GM18508 (cell line): ENCODE results near the gene STK33.

Experiments
- ATAC-seq: cut with Tn5 transposase; IDR thresholded peaks from one replicate; pipeline ENCODE4 v1.9.1; 2021; ENCODE audit warnings: moderate number of reproducible peaks; ENCODE audit not compliant: insufficient read depth, unreplicated experiment

The STK33 gene

GRCh38 chr11:8604078-8604723 lies 10.2 kb upstream of the STK33 start:
- no peak for ATAC-seq

GRCh38 chr11:8603696-8604077 lies 9.7 kb upstream of the STK33 start:
- no peak for ATAC-seq

- ATAC-seq: no peak
Measured at GRCh38 chr11:8601376-8602133, 7.5 kb upstream of the STK33 start.

- ATAC-seq: no peak
Measured at GRCh38 chr11:8598506-8598905, 4.5 kb upstream of the STK33 start.

DNA sequence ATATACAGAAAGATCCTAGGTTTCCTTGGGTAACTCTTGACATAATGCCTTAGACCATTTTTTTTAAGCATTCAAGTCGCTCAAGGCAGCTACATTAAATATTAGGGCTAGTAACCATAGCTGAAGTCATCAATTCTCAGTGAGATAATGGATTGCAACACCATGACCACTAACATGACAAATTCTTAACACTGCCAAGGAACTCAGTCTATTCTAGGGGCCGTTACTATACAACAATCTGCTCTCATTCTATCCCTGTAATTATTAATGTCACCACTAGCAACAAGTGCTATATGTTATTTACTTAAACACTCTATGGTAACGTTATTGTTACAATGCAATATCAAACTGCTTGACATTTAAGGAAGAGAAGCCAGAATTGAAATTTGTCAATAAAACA lies 3.2 kb upstream of the STK33 start:
- ATAC-seq: no peak

DNA sequence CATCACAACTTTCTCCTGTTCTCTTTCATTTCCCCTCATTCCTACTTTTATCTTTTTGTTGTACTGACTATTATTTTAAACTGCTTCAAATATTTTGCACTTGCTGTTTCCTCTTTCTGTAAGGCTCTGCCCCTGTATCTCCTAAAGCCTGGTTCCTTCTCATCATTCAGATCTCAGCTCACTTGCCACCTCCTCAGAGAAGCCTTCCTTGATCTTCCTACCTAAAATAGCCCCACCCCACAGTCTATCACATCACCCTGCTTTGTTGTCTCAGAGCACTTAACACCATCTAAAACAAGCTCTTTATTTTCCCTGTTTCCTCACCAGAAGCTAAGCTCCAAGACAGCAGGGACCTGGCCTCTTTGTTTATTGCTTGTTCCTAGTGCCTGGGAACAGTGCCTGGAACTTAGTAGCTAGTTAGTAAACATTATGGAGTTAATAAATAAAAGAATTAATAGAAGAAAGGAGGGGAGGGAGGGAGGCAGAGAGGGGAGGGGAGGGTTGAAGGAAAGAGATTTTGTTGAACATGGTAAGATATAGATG lies 2.5 kb upstream of the STK33 start:
- ATAC-seq: no peak

- ATAC-seq: no peak
Measured at GRCh38 chr11:8593455-8593854, 573 bp downstream of the STK33 start.

DNA sequence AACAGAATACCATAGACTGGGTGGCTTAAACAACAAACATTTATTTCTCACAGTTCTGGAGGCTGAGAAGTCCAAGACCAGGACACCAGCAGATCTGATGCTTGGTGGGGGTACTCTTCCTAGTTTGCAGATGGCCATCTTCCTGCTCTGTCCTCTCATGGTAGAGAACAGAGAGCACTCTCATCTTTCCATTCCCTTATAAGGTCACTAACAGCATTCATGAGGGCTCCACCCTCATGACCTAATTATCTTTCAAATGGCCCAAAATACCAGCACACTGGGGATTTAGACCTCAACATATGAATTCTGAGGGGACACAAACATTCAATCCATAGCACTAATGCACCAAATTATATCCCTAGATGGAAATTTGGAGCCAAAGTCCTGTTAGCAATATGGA lies 6.1 kb downstream of the STK33 start:
- ATAC-seq: no peak

DNA sequence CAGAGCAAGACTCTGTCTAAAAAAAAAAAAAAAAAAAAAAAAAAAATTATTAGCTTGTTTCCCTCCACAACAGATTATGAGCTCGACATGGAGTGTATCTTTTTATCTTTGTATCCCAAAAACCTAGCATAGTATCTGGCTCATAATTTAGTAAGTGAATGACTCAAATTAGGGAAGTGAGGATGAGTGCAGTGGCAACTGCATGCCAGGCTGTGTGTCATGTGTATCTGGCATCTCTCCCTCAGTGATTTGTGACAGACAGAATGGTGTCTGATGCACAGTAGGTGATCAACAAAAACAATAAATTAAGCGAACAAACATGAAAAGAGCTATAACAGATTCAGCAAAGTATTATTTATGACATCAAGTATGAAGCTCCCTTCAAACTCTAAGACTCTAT lies 7.2 kb downstream of the STK33 start:
- no peak for ATAC-seq

GRCh38 chr11:8586184-8586583 lies 7.8 kb downstream of the STK33 start:
- ATAC-seq: no peak

DNA sequence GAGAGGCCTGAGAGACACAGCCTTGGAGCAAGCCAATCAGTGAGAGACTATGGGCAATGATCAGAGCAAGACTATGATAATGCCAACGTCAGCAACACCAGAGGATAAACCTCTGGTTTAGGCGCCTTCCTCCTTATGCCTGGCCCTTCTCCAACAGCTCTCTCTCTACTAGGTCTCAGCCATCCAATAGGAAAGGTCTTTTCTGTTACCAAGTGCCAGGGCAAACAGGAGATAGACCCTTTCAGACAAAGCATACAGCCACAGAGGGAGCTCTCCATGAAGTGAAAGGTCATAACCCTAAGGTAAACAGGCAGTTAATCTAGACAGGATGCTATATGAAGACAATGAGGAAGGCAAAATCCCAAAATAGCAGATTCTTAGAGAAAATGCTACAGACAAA lies 9.5 kb downstream of the STK33 start:
- ATAC-seq: no peak

DNA sequence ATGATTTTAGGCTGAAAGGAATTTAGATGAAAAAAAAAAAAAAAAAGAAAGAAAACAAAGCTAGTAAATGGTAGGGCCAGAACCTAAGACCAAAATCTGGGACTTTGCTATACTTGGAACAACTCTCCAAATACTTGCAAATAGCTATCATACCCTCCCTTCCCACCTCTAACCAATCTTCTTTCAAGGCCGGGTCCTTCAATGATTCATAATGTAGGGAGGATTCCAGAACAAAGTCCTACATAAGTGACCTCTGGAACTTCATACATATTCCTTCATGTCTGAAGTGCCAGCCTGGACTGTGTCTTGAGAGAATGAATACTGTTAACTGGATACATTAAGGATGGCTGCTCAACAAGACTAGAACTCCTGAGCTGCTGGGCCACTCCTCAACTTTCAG lies 9.9 kb downstream of the STK33 start:
- ATAC-seq: no peak

GRCh38 chr11:8581300-8581699 lies 12.7 kb downstream of the STK33 start:
- ATAC-seq: no peak

- no peak for ATAC-seq
Measured at GRCh38 chr11:8577791-8578581, 16.0 kb downstream of the STK33 start.

- ATAC-seq: no peak
Measured at GRCh38 chr11:8574798-8575197, 19.2 kb downstream of the STK33 start.

- ATAC-seq: no peak
Measured at GRCh38 chr11:8573777-8574176, 20.3 kb downstream of the STK33 start.

GRCh38 chr11:8567602-8568198 lies 26.3 kb downstream of the STK33 start:
- no peak for ATAC-seq

DNA sequence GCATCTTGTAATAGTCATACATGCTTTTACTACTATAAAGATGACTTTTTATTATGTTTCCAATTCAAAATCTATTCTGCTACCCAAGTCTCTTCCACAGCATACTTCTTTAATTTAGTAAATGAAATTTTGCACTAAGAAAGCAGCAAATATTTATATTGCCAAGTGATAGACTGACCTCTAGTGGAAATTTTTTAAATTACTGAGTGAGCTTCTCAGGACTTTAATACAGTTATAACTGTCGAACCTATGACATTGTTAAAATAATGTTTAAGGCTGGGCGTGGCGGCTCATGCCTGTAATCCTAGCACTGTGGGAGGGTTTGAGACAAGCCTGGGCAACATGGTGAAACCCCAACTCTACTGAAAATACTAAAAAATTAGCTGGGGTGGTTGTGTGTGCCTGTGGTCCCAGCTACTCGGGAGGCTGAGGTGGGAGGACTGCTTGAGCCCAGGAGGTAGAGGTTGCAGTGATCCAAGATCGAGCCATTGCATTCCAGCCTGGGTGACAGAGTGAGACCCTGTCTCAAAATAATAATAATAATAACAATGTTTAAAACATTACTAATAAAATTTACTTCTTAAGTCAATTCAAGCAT lies 27.3 kb downstream of the STK33 start:
- no peak for ATAC-seq

GRCh38 chr11:8564526-8564925 lies 29.5 kb downstream of the STK33 start:
- ATAC-seq: no peak

DNA sequence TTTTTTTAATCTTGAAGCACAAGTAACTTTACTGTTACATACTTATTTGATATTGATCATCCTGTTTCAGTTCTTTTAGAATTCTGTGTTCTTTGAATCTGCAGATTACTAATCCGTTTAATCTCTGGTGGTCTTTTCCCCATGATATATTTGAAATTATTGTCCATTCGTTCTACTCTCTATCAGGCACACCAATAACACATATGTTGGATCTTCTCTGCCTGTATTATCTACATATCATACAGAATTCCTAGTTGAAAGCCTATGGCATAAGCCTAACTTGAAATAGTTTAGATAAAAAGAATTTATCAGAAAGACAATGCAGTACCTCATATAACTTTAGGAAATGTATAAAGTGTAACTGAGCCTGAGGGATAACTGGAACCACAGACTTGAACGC lies 32.6 kb downstream of the STK33 start:
- ATAC-seq: no peak
